Transverse colon (tissue), 4 donors: ENCODE measurements around the gene RAB6B.

Experiments used
- EP300 ChIP-seq: sonication (generic); formaldehyde crosslinking; IDR thresholded peaks from one replicate; pipeline ENCODE4 v1.6.1; 2017; ENCODE audit warnings: antibody characterized with exemption, low read depth
- POLR2A ChIP-seq: fragments of 450-650 bp; IDR thresholded peaks from one replicate; pipeline ENCODE4 v1.6.1; 2016; ENCODE audit warnings: antibody characterized with exemption, mild to moderate bottlenecking, moderate library complexity
- POLR2AphosphoS5 ChIP-seq, 3 donors: sonication (generic); formaldehyde crosslinking; IDR thresholded peaks; one replicate each; pipeline ENCODE4 v1.6.1; 2016; ENCODE audit warnings: antibody characterized with exemption in 3 of 3
- TF ChIP-seq, protein P1 (sequence below), 5 experiments: fragments of 200-600 bp in 3 of 5; fragments of 450-650 bp in 2 of 5; sonication (generic) in 3 of 5; IDR thresholded peaks; 1 replicate in 2 of 5; 2 replicates in 3 of 5; pipeline ENCODE4 v1.5.1; 2016 to 2017; ENCODE audit warnings: antibody characterized with exemption in 5 of 5, inconsistent platforms in 3 of 5, mild to moderate bottlenecking in 2 of 5, moderate library complexity in 1 of 5

- no peak for TF ChIP-seq POLR2A
- TF ChIP-seq, protein P1, sequence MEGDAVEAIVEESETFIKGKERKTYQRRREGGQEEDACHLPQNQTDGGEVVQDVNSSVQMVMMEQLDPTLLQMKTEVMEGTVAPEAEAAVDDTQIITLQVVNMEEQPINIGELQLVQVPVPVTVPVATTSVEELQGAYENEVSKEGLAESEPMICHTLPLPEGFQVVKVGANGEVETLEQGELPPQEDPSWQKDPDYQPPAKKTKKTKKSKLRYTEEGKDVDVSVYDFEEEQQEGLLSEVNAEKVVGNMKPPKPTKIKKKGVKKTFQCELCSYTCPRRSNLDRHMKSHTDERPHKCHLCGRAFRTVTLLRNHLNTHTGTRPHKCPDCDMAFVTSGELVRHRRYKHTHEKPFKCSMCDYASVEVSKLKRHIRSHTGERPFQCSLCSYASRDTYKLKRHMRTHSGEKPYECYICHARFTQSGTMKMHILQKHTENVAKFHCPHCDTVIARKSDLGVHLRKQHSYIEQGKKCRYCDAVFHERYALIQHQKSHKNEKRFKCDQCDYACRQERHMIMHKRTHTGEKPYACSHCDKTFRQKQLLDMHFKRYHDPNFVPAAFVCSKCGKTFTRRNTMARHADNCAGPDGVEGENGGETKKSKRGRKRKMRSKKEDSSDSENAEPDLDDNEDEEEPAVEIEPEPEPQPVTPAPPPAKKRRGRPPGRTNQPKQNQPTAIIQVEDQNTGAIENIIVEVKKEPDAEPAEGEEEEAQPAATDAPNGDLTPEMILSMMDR (IDR thresholded peaks at IDR 0.05), result no peak
- no peak for TF ChIP-seq POLR2AphosphoS5 (IDR thresholded peaks at IDR 0.05)
- TF ChIP-seq EP300, result no peak
Measured at GRCh38 chr3:133887074-133887802, 8.4 kb downstream of the RAB6B start.
